Activated CD8-positive, alpha-beta memory T cell treated with anti-CD3 and anti-CD28 coated beads, Interleukin-2, amount 50 U/mL, for 1 hour (primary cell): ENCODE data around the gene DACH2.

Experiments
- DNase-seq: peaks from one replicate; pipeline ENCODE4 v3.0.0-alpha.2; 2020; ENCODE audit errors: extremely low read depth

DACH2 gene

GRCh38 chrX:86806786-86807185 is 658.5 kb downstream of the DACH2 start:
- no peak for DNase-seq

GRCh38 chrX:86809651-86810050 is 661.4 kb downstream of the DACH2 start:
- DNase-seq = no peak

- no peak for DNase-seq
Observed at GRCh38 chrX:86829786-86830185, 681.5 kb downstream of the DACH2 start.

- DNase-seq = no peak
Observed at GRCh38 chrX:86830685-86831084, 682.4 kb downstream of the DACH2 start.

- no peak for DNase-seq
Observed at GRCh38 chrX:86845101-86845500, 696.9 kb downstream of the DACH2 start.
